Activated effector memory CD4-positive, alpha-beta T cell treated with anti-CD3 and anti-CD28 coated beads, Interleukin-2, amount 50 U/mL, for 16 hours (primary cell): Measurements from ENCODE around the gene ELF4.
"Not testable (repeated sequence)": the region's sequence is repeated elsewhere in the genome, so short reads cannot be mapped to it uniquely, and the experiment has no call there.

ENCODE experiments used
- DNase-seq: peaks from one replicate; pipeline ENCODE4 v3.0.0-alpha.2; 2020

Gene ELF4

DNA sequence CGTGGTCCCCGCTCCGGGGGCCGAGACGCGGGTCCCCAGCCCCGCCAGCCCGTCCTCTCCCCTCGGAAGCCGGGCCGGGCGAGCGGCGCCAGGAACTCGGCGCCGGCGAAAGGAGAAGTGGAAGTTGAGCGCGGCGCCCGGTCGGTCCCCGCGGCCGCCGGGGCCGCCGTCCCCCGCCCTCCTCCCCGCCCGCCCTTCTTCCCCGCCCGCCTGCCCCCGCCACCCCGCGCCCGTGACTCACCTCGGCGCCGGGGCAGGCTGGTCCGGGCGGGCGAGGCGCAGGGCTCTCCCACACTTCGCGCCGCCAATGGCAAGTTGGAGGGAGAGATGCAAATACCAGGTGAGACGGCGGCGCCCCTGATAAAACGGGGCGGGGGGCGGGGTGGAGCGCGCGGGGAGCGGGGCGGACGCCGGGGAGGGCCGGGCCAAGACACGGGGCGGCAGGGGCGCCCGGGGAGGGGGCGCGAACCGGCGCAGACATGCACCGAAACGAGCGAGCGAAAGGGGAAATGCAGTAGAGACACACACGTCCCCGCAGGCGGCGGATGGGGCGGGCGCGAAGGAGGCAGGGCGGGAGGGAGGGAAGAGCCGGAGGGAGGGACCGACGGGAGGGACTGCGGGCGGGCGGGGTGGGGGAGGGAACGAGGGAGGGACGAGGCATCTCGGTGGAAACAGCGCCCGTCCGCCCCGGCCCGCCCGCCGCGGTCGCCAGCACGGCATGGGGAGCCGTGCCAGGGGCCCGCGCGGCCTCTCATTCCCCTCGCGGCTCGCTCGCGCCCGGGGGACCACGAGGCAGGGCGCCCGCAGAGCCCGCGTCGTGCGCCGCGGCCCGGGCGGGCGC lies at the start of gene ELF4:
TSS of gene ELF4 (minus strand) at position 119 of the 841 bp plus-strand sequence. CDS start 29,167 bp downstream, outside the sequence.
- DNase-seq: peak; percentile 85

DNA sequence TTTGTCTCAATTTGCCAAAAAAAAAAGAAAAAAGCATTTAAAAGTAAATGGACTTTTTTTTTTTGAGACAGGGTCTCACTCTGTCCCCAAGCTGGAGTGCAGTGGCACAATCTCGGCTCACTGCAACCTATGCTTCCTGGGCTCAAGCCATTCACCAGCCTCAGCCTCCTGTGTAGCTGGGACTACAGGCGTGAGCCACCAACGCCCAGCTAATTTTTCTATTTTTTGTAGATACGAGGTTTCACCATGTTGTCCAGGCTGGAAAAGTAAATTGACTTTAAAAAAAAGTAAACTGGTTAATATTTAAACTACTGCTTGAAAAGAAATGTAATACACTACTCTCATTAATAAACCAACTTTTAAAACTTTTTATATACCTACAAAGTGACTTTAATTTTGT lies 49.5 kb upstream of the ELF4 start:
- DNase-seq: no peak

DNA sequence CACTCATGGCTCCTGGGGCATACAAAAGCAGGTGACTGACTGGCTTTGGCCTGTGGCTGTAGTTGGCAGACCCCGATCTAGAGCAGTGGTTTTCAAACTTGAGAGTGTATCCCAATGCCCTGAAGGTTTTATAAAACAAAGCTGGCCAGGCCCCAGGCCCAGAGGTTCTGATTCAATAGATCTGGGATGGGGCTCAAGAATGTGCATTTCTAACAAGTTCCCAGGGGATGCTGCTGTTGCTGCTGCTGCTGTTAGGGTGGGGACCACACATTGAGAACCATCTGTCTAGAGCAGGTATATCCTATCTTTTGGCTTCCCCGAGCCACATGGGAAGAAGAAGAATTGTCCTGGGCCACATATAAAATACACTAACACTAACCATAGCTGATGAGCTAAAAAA lies 48.0 kb upstream of the ELF4 start:
- DNase-seq: no peak

DNA sequence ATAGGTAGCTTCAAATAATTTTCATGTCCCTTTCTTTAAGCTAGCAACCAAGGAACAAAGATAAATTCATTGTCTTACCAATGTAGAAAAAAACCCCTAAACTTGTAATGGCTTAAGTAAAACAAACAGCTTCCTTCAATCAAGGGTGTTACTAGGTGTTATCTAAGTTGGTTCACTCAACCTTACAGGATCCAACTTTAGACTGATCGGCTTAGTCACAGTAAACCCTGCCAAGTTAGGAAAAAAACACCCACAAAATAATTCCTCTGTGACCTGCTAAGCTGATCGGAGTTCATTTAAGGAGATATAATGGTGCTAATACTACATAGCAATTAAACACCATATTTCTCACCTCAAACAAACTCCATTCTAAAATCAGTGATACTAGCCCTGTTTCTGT lies 45.3 kb upstream of the ELF4 start:
- DNase-seq: no peak

DNA sequence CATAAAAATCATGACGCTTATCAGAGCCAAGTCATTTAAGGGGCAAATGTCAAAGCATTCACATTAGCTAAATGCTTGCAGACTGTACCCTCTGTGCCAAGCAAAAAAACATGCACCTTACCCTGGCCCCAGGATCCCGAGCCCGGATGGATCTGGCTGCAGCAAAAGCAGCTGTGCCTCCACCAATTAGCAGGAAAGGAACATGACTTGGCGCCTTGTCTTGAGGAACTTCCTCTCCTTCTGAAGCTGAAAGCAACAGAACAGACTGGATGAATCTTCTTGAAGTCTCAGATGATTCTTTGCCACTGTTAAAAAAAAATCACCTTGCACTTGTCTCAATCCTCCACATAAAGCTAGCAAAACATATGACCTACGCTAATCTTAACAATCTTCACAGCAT lies 37.3 kb upstream of the ELF4 start:
- no peak for DNase-seq

DNA sequence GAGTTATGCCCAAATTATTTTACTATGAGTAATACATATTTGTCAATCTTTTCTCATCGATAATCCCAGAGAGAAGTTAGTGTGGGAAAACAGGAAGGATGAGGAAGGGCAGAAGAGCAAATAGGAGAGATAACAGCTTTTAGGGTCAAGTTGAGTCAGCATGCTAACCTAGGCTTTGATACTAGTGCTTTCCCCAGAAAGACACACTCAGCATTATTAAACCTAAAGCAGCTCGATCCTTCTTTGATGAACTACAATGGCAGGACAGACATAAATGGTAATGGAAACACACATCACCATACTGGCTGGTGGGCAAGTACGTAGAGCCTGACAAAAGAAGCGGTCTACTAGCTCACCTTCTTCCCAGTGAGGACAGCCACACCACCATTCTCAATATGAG lies 34.8 kb upstream of the ELF4 start:
- no peak for DNase-seq

DNA sequence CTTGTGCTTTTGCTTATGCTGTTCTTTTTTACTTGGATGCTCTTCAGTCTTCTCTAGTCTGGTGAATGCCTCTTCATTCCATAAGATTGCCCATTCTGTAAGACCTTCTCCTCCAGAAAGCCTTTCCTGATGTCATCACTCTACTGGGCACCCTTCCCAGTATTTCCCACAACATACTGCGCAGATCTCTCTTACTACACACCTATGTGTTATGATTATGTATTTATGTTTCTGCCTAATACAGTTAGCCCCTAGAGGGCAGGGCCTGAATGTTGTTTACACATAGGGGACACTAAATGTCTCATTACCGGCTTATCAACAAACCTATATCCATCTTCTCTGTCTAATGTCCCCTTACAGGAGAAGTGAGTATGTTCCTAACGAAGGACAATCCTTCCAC lies 34.2 kb upstream of the ELF4 start:
- no peak for DNase-seq

DNA sequence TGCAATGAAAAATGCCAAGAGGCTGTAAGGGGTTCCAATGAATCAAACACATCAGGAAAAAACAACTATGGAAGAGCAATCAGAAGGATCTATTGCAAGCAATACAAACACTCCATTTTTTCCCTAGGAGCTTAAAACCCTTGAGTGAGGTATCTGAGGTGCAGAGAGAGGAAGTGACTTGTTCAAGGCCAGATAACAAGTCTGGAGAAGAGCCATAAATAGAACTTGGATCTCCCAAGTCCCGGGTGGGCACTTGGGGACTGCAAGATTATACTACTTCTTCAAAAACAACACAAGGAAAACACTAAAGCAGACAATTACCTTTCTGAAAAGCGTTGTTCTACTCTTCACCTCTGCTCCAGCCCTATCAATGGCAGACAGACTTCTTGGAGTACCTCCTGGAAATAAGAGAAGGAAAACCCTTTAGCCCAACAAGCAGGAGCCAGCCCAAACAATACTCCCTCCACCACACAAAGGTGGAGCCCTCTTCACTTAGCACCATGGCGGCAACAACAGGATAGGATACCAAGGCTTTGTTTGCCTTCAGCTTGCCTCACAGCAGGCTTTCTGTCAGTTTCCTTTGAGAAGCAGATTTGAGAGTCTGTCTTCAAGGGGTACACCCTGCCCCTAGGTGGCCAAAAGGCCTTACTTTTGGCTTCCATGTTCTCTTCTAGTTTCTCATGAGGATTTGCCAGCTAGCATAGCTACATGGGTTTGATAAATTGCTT lies 29.3 kb upstream of the ELF4 start:
- DNase-seq: no peak

DNA sequence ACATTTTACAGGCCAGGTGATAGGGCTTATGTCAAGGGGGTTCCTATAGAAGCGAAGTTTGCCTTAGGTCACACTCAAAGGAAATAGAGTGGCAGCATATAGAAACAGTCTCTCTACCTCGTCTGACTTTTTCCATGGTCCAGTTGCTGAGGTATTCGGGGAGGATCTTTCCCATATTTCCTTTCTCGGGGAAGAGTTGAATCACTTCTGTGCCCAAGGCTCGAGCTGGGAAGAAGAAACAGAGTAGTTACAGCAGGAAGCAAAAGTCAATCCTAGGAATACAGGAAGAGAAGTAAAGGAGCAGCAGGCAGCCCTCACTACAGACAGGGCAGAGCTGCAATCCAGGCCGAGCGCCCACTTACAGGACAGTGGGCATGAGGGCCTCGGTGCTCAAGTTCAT lies 26.7 kb upstream of the ELF4 start:
- DNase-seq: no peak

DNA sequence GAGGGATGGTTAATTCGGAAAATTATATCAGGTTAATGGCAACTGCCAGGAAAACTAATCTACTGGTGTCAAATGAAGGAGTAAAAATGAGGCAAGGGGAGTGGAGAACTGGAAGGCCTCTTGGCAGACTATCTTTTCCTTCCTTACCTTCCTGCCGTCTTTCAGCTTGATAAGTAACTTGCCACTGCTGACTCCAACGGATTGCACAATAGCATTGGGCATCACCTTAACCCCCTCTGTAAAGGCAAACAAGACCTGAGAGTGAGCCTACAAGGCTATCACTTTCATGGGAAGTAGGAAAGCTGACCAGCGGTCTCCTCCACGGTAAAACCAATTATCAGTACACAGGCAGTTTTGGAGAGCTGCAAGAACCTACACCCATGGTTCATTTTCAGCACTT lies 26.2 kb upstream of the ELF4 start:
- no peak for DNase-seq

DNA sequence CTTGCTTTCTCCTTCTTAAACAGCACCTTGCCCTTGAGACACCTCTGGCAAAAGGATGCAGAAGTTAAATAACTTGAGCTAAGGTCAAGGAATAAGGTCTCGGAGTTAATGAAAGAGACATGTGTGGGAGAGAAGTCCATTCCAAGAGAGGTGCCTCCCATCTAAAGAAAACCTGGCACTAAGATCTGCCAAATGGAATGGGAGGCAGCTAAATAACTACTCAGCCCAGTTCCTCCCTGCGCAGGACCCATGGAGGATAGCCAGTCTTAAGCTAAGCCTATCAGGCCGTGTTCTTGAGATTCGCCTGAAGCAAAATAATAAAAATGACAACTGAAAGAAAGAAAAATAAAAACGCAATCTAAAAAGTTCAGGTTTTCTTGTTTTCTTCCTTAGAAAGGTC lies 20.7 kb upstream of the ELF4 start:
- DNase-seq: no peak

DNA sequence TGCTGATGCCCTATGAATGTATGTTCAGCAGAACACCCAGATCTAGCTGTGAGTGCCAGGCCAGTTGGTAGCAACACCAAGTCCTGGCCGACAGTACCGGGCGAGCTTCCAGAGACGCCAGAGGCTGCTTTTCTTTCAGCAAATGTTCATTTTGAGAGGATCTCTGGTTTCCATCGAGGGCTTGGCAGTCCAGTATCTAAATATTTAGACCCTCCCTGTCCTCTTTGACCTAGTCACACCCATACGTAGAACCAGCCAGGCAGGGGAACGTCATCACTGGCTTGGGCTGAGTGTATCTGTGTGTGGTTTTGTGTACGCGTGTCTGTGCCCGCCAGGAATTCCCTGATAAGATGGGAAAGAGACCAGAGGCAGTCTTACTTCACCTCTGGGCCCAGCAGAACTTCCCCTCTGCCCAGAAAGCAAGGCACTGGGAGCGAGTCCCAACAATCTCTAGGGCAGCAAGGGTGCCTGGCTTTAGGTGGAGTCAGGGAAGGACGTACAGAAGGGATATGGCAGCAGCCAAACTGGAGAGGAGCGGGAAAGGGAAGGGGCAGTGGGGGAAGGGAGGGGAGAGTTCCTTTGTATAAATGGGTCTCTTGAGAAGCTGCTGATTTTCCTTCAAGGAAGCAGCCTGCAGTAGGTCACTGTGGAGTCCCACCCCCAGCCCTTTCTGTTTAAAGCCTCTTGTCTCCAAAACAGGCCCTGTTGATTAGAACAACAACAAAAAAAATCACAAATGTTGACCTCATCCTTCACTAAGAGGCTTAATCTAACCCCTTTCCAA lies 15.0 kb upstream of the ELF4 start:
- DNase-seq: no peak

DNA sequence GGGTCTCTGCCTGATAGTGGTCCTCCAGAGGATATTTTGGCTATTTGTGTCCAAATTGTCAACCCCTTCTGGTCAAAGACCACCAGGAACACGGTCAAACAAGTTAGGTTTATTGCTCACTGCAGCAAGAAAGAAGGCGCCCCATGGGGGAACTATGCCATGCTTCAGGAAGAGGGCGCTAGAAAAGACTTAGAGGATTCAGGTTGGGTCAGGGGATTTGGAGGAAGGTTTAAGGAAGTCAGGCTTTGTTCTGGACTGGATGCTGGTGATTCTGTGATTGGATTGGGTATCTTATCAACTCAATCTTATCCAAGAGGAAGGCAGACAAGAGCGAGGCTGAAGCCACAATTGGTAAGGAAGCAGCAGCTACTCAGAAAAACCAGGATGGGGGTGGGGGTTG lies 14.3 kb upstream of the ELF4 start:
- DNase-seq: no peak

DNA sequence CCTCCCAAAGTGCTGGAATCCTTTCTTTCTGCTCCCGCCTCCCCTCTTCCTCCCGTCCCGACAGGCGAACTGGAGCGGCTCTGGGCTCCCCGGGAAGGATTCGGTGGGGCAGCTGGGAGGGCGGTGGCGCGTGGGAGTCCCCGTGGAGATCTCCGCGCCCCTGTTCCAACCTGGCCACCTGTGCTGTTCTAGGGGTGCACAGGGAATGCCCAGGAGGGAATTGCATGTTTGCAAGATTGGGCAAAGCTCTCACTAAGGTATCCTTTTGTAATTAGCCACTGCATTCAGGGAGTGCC lies 11.2 kb upstream of the ELF4 start:
- DNase-seq: no peak

DNA sequence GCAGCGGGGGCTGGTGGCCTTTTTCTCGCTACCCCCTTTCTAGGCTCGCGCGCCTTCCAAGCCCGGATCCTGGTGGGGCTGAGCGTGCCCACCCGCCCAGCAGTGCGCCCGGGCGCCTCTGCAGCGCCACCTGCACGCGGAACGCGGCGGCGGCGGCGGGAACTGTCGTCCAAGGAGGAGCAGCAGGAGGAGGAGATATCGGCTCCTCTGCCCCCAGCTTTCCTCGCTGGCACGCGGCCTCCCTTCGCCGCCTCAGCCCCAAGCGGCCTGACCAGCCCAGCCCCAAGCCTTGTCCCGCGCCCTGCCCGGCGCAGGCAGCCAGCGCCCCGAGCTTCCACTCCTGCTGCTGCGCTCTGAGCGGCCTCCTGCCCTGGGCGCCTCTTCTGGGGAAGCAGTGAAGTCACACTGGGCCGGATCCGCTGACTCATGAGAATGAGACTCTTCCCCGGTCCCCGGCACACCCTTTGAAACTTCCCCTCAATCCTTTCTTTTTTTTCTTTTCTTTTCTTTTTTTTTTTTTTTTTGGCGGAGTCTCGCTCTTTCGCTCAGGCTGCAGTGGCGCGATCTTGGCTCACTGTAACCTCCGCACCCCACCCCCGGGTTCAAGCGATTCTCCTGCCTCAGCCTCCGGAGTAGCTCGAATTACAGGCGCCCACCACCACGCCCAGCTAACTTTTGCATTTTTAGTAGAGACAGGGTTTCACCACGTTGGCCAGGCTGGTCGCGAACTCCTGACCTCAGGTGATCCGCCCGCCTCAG lies 10.6 kb upstream of the ELF4 start:
- DNase-seq: peak; percentile 87

DNA sequence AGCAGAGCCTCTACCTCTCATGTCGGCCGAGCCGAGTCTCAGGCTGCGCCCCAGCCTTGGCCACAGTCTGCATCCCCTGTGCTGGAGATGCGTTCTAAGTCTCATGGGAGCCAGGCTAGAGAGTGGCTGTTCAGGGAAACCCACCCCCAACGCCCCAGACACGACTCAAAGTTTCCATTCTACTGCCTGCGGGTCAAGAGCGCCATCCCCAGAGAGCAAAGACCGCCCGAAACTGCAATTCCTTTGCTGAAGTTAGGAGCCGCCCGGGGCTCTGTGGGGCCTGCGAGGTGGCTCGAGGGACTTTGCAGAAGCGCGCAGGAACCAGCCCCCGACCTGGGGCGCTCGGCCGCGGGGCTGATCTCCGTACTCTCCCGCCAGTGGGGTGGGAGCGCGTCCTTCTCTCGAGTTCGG lies 10.0 kb upstream of the ELF4 start:
- no peak for DNase-seq

DNA sequence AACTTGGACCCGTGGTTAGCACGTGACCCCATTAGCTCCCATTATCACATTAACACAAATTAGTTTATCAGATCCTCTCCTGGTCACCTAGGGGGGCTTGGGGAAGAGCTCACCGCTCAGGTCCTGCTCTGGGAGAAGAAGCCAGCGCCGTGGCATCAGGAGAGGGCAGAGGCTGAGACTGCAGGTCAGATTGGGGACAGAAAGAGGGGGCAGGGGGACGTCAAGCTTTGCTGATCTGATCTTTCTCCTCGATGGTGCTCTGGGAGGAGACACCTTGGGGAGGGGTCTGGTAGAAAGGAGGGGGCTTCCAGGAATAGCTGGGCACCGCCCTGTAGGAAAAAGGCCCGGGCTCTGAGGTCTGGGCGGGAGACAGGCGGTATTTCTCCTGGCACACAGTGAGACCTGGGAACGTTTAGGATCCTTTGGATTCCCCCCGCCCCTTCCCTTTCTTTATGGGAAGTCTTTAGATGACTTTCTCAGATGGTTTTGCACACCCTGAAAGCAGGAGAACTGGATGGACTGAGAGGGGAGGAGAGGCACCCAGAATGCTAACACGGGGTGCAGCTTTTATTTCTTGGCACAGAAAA lies 9.1 kb upstream of the ELF4 start:
- no peak for DNase-seq

DNA sequence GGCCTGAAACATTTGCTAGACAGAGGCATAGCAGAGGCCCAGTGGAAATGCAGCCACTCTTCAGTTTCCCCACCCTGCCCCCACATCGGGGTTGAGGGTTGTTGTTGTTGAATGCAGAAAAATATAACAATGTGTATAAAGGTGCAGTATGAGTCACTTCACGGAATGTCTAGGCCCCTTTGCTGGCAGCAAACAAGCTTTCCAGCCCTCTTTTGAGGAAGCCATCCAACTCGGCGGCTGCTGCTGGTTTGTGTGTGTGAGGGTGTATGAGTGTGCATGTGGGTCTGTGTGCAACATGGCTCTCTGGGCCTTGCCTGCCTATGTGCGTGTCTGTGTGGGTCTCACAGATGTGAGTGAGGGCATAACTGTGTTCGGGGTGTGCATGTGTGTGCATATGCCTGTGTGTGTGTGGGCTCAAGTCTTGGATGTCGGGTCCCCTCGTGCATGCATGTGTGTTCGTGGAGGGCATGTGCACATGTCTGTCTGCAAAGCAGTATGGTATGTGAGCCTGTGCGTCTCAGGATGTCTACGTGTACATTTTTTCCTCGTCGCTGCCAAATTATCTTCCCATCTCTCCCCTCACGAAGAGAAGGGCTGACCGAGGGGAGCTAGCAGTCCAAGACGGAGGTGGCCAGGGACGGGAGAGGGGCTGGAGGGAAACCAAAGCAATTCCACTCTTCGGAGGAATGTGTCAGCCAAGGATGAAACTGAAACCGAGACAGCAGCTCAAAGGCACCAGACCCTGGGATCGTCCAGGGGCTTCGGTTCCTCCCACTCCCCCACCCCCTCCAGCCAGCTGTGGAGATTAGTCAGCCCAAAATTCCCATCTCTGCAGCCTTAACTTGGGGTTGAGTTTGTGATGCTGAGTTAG lies 8.4 kb upstream of the ELF4 start:
- peak; percentile 65 for DNase-seq

DNA sequence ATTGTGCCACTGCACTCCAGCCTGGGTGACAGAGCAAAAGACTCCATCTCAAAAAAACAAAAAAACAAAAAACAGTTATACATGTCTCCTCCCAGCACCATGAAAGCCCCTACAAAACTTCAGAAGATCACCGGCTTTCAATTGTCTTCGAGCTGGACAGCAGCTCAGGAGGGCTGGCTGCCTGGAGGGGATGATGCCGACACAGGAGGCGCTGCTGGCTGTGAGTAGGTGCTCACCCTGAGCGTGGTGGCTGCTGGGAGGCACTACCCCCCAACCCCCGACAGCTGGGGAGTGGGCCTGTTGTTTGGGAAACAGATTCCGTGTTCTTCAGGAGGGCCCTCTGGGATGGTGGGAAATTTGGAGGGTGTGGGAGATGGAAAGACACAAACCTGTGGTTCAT lies 6.9 kb upstream of the ELF4 start:
- DNase-seq: no peak

DNA sequence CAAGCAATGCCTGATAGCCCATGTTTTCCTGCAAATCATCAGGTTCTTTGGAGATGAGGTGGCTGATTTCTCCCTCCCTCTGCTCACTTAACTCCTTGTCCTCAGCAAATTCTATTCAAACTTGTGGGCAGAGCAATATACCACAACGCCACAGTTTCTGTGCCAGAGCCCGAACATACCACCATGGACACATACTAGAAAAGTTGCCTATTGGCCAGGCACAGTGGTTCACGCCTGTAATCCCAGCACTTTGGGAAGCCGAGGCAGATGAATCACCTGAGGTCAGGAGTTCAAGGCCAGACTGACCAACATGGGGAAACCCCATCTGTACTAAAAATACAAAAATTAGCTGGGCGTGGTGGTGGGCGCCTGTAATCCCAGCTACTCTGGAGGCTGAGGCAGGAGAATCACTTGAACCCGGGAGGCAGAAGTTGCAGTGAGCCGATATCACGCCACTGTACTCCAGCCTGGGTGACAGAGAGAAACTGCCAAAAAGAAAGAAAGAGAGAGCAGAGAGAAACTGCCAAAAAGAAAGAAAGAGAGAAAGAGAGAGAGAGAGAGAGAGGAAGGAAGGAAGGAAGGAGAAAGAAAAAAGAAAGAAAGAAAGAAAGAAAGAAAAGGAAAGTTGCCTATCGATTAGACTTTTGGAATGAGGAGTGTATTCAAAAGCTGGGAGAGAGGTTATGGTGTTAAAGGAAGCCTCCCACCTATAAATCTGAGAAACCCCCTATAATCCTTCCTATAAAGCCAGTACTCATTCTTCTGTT lies 5.0 kb upstream of the ELF4 start:
- not testable (repeated sequence) for DNase-seq

DNA sequence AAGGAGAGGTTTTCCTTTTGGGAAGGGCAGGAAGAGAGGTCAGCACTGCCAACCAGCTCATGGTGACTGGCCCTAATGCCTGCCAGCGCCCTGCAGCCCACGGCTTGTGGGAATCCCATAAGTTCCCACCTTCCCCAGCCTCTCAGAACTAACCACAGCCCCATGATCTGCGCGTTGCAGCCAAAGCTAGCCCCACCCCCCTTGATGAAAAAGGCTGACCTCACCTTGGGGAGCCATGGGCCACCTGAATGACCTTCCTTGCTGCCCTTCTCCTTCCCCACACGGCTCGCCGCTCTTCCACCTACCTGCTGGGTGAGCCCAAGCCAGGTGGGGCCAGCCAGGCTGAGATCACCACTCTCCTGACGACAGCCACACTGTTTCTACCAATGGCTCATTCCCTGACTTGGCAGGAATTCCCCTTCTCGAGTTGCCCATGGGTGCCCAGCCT lies 3.9 kb upstream of the ELF4 start:
- no peak for DNase-seq
